HEK293 (cell line): ENCODE data around the gene CD151.

Experiments
- CTCF ChIA-PET: fragments of 350-600 bp; formaldehyde crosslinking; extraction: SDS; loops from one replicate; lab custom pipeline; 2021; ENCODE audit warnings: antibody characterized with exemption; lab: Yijun Ruan, JAX
- POLR2A ChIA-PET: fragments of 300-600 bp; formaldehyde crosslinking; extraction: SDS; loops from one replicate; lab custom pipeline; 2020; ENCODE audit warnings: antibody characterized with exemption, inconsistent platforms; lab: Yijun Ruan, JAX
- H3K27ac ChIP-seq: fragments of 200-500 bp; sonication (Bioruptor generic); 2 replicates; pipeline ENCODE4 v1.5.1; 2014; ENCODE audit warnings: low read depth, low read length, control low read depth, inconsistent platforms; ENCODE audit errors: extremely low read depth
- H3K36me3 ChIP-seq, 2 experiments: fragments of 200-500 bp in 1 of 2; sonication (Bioruptor generic) in 1 of 2; 1 replicate in 1 of 2; 2 replicates in 1 of 2; pipeline ENCODE4 v1.5.1; 2014 to 2017; ENCODE audit warnings: inconsistent platforms in 2 of 2, low read length in 2 of 2; ENCODE audit not compliant: control insufficient read depth in 2 of 2, insufficient read depth in 1 of 2
- H3K4me1 ChIP-seq: fragments of 200-500 bp; sonication (Bioruptor generic); 2 replicates; pipeline ENCODE4 v1.5.1; 2014; ENCODE audit warnings: mild to moderate bottlenecking, low read length, inconsistent platforms; ENCODE audit not compliant: control insufficient read depth, insufficient read depth
- H3K4me3 ChIP-seq: 2 replicates; pipeline ENCODE4 v1.5.1; 2011; ENCODE audit warnings: low read depth, mild to moderate bottlenecking, control low read depth, low read length, moderate library complexity
- H3K9me3 ChIP-seq: fragments of 200-500 bp; sonication (Bioruptor generic); 2 replicates; pipeline ENCODE4 v1.5.1; 2014; ENCODE audit warnings: low read depth, low read length, inconsistent platforms; ENCODE audit not compliant: control insufficient read depth, insufficient read depth
- GFI1B ChIP-seq: fragments of 450-650 bp; formaldehyde crosslinking; IDR thresholded peaks from 2 replicates; pipeline ENCODE4 v1.5.1; 2016; ENCODE audit warnings: missing biosample characterization, missing genetic modification characterization
- INSM2 ChIP-seq: fragments of 450-650 bp; formaldehyde crosslinking; IDR thresholded peaks from 2 replicates; pipeline ENCODE4 v1.5.1; 2016; ENCODE audit warnings: missing biosample characterization, missing genetic modification characterization
- KLF16 ChIP-seq: fragments of 450-650 bp; formaldehyde crosslinking; IDR thresholded peaks from 2 replicates; pipeline ENCODE4 v1.5.1; 2017; ENCODE audit warnings: missing biosample characterization, missing genetic modification characterization
- KLF9 ChIP-seq: fragments of 450-650 bp; formaldehyde crosslinking; IDR thresholded peaks from 2 replicates; pipeline ENCODE4 v1.5.1; 2016; ENCODE audit warnings: missing biosample characterization, missing genetic modification characterization, low read depth
- MYNN ChIP-seq: fragments of 450-650 bp; formaldehyde crosslinking; IDR thresholded peaks from 2 replicates; pipeline ENCODE4 v1.5.1; 2016; ENCODE audit warnings: missing biosample characterization, missing genetic modification characterization, borderline replicate concordance
- RBAK ChIP-seq: fragments of 450-650 bp; formaldehyde crosslinking; IDR thresholded peaks from 2 replicates; pipeline ENCODE4 v1.5.1; 2016; ENCODE audit warnings: missing biosample characterization, missing genetic modification characterization
- SCRT1 ChIP-seq: fragments of 450-650 bp; formaldehyde crosslinking; IDR thresholded peaks from 2 replicates; pipeline ENCODE4 v1.5.1; 2016; ENCODE audit warnings: missing biosample characterization, missing genetic modification characterization, borderline replicate concordance
- SP2 ChIP-seq: fragments of 450-650 bp; formaldehyde crosslinking; IDR thresholded peaks from 2 replicates; pipeline ENCODE4 v1.5.1; 2016; ENCODE audit warnings: missing biosample characterization, missing genetic modification characterization
- ZBTB44 ChIP-seq: fragments of 450-650 bp; IDR thresholded peaks from 2 replicates; pipeline ENCODE4 v1.5.1; 2018; ENCODE audit warnings: missing biosample characterization, mild to moderate bottlenecking, missing genetic modification characterization
- ZEB2 ChIP-seq: fragments of 450-650 bp; formaldehyde crosslinking; IDR thresholded peaks from 2 replicates; pipeline ENCODE4 v1.5.1; 2016; ENCODE audit warnings: missing biosample characterization, missing genetic modification characterization
- ZNF18 ChIP-seq: fragments of 450-650 bp; formaldehyde crosslinking; IDR thresholded peaks from 2 replicates; pipeline ENCODE4 v1.5.1; 2016; ENCODE audit warnings: missing biosample characterization, missing genetic modification characterization
- ZNF398 ChIP-seq: fragments of 450-650 bp; formaldehyde crosslinking; IDR thresholded peaks from 2 replicates; pipeline ENCODE4 v1.5.1; 2017; ENCODE audit warnings: missing biosample characterization, missing genetic modification characterization
- ZNF514 ChIP-seq: fragments of 450-650 bp; formaldehyde crosslinking; IDR thresholded peaks from 2 replicates; pipeline ENCODE4 v1.5.1; 2016; ENCODE audit warnings: missing biosample characterization, missing genetic modification characterization
- ZNF768 ChIP-seq: fragments of 450-650 bp; formaldehyde crosslinking; IDR thresholded peaks from 2 replicates; pipeline ENCODE4 v1.5.1; 2018; ENCODE audit warnings: missing biosample characterization, mild to moderate bottlenecking, missing genetic modification characterization
- TF ChIP-seq, protein P1 (sequence below): fragments of 450-650 bp; formaldehyde crosslinking; IDR thresholded peaks from 2 replicates; pipeline ENCODE4 v1.5.1; 2016; ENCODE audit warnings: missing biosample characterization, missing genetic modification characterization
- TF ChIP-seq, protein P2 (sequence below): fragments of 450-650 bp; formaldehyde crosslinking; IDR thresholded peaks from 2 replicates; pipeline ENCODE4 v1.5.1; 2016; ENCODE audit warnings: missing biosample characterization, missing genetic modification characterization
- TF ChIP-seq, protein P3 (sequence below): fragments of 450-650 bp; formaldehyde crosslinking; IDR thresholded peaks from 2 replicates; pipeline ENCODE4 v1.5.1; 2016; ENCODE audit warnings: missing biosample characterization, missing genetic modification characterization

CD151 gene

DNA sequence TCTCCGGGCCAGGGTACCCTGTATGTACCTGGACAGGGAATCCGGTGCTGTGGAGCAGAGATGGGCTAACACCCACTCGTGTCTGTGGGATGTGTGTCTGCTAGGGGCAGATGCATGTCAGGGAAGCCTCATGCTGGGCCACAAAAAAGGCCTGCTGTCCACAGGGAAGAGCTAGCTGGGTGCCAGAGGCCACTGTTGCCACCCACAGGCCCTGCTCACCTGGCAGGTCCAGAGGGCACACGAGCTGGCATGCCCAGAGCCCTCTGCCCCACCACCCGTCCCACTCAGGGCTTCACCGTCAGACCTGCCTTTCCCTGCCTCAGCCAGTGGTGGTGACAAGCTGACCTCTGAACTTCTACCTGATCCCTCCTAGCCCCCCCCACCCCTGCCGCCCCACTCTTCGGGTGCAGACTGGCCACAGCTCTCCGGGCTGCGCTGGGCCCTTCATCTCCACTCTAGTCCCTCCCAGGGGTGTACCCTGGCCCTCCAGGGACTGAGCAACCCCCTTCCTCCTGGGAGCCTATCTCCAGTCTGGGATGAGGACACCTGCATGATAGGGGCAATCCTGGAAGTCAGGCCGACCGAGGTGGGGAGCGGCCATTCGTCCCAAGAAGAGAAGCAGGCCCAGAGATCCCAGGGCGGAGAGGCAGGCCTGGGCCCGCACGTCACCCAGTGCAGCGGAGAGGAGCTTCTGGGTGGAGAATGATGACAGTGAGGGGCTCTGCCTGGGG is 36.0 kb upstream of the CD151 start (continued):
- TF ChIP-seq, protein P1, sequence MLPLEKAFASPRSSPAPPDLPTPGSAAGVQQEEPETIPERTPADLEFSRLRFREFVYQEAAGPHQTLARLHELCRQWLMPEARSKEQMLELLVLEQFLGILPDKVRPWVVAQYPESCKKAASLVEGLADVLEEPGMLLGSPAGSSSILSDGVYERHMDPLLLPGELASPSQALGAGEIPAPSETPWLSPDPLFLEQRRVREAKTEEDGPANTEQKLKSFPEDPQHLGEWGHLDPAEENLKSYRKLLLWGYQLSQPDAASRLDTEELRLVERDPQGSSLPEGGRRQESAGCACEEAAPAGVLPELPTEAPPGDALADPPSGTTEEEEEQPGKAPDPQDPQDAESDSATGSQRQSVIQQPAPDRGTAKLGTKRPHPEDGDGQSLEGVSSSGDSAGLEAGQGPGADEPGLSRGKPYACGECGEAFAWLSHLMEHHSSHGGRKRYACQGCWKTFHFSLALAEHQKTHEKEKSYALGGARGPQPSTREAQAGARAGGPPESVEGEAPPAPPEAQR (tag by site-specific recombination), result no peak
- TF ChIP-seq MYNN (tag by site-specific recombination) (no peak), ZNF768 (tag by site-specific recombination) (no peak), ZBTB44 (tag by site-specific recombination) (no peak)
- TF ChIP-seq, all 188 proteins: peak for 13

DNA sequence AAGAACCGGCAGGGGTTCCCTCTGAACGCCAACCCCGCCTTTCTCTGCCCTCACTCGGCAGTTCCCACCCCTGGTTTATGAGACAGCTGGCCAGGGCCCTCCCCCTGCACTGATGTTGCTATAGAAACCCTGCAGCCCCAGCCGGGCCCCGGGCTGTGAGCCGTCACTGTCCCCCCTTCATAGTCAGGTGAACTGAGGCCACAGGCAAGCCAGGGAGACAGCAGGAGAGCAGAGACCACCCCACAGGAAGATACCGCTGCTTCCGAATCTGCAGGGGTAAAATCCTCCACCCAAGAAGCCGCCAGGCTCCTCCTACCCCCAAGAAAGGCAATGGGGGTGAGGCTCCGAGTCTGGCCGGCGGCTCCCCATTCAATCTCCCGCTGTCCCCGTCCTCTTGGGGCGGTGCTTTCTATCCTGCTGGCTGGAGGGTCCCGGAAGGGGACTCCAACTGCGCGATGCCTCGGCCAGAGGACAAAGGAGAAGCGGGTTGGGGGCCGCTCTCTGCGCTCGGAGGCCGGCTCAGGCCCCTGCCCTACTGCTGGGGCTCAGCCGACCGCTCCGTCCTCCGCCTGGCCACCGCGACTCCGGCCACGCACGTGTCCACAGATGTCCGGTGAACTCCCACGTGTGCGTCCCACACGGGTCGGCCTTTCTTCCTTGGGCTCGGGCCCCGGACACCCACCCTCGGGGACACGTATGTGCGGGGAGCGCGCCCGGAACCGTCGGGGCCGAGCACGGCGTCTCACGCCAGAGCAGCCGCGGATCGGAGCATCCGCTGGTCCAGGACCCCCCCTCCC is 35.3 kb upstream of the CD151 start:
- ChIA-PET POLR2A (interaction anchor here (0.5 to 1.8 kb wide), 11 partner anchors 9 to 262 kb away, joined by 3 to 10 read pairs (median 3); partner anchors contain the start of genes HRAS, PNPLA2 and RPLP2), CTCF (interaction anchor here (0.9 kb wide), 1 partner anchor 51 kb away, joined by 3 read pairs; no protein-coding TSS in a partner anchor)
- Histone ChIP-seq H3K27ac (peak overlapping the region; percentile 74; the same call in 1 of the 2 replicates), H3K36me3 (peaks cover 0 to 58% of the 10 kb centered on the region in 2 experiments; a peak in 1 of 3 replicates), H3K4me1 (peaks cover 6% of the 10 kb centered on the region), H3K4me3 (peak overlapping the region; percentile 90), H3K9me3 (no peaks in the 10 kb centered on the region)
- TF ChIP-seq RBAK, result no peak
- TF ChIP-seq KLF16 (tag by site-specific recombination), result 0 out of 2 replicates have a peak, but pooled peaks have one; percentile 25
- TF ChIP-seq, protein P2, sequence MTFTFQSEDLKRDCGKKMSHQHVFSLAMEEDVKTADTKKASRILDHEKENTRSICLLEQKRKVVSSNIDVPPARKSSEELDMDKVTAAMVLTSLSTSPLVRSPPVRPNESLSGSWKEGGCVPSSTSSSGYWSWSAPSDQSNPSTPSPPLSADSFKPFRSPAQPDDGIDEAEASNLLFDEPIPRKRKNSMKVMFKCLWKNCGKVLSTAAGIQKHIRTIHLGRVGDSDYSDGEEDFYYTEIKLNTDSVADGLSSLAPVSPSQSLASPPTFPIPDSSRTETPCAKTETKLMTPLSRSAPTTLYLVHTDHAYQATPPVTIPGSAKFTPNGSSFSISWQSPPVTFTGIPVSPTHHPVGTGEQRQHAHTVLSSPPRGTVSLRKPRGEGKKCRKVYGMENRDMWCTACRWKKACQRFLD (tag by site-specific recombination), result no peak
- TF ChIP-seq SCRT1 (tag by site-specific recombination), result no peak
- TF ChIP-seq GFI1B (tag by site-specific recombination), result no peak
- peak; percentile 54 for TF ChIP-seq ZEB2 (tag by site-specific recombination)
- peak; percentile 98 for TF ChIP-seq ZNF398 (tag by site-specific recombination)
- peak; percentile 45; the same call in 1 of the 2 replicates for TF ChIP-seq ZBTB44 (tag by site-specific recombination)
- TF ChIP-seq KLF9, result peak; percentile 42
- peak; percentile 97 for TF ChIP-seq ZNF18 (tag by site-specific recombination)
- TF ChIP-seq, protein P3, sequence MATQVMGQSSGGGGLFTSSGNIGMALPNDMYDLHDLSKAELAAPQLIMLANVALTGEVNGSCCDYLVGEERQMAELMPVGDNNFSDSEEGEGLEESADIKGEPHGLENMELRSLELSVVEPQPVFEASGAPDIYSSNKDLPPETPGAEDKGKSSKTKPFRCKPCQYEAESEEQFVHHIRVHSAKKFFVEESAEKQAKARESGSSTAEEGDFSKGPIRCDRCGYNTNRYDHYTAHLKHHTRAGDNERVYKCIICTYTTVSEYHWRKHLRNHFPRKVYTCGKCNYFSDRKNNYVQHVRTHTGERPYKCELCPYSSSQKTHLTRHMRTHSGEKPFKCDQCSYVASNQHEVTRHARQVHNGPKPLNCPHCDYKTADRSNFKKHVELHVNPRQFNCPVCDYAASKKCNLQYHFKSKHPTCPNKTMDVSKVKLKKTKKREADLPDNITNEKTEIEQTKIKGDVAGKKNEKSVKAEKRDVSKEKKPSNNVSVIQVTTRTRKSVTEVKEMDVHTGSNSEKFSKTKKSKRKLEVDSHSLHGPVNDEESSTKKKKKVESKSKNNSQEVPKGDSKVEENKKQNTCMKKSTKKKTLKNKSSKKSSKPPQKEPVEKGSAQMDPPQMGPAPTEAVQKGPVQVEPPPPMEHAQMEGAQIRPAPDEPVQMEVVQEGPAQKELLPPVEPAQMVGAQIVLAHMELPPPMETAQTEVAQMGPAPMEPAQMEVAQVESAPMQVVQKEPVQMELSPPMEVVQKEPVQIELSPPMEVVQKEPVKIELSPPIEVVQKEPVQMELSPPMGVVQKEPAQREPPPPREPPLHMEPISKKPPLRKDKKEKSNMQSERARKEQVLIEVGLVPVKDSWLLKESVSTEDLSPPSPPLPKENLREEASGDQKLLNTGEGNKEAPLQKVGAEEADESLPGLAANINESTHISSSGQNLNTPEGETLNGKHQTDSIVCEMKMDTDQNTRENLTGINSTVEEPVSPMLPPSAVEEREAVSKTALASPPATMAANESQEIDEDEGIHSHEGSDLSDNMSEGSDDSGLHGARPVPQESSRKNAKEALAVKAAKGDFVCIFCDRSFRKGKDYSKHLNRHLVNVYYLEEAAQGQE (tag by site-specific recombination), result no peak
- no peak for TF ChIP-seq ZNF514
- TF ChIP-seq SP2 (tag by site-specific recombination), result peak; percentile 59
- no peak for TF ChIP-seq INSM2 (tag by site-specific recombination)
